ENCODE results near the gene PSME2. TPM values are rescaled to one million over a fixed set of nuclear protein-coding genes. Genes with fewer than 3 reads are reported as not detected.

PSME2 gene
- polyA plus RNA-seq, 1 donor (not counting 4 experiments of a cell fraction or from before 2014, with no cell fraction given) = 158 TPM

- Histone ChIP-seq H3K4me1 (ENCODE audit: control insufficient read depth, extremely low read depth, insufficient read depth, low read length) (no peaks in the 10 kb centered on the region), H2AFZ (ENCODE audit: control insufficient read depth, low read length) (no peak overlapping the region), H3K36me3 (ENCODE audit: control insufficient read depth in 2 of 2, extremely low read depth in 1 of 2, insufficient read depth in 2 of 2, low read length in 2 of 2) (peaks cover 24 to 33% of the 10 kb centered on the region in 2 experiments), H3K79me2 (ENCODE audit: control insufficient read depth, insufficient read depth, low read length) (no peaks in the 10 kb centered on the region), H3K4me3 (ENCODE audit: control insufficient read depth in 2 of 3, extremely low read depth in 1 of 3, insufficient read depth in 2 of 3, low read depth in 1 of 3, low read length in 3 of 3) (no peak overlapping the region), H3K9me3 (ENCODE audit: control insufficient read depth, low read depth, low read length) (no peaks in the 10 kb centered on the region), H3K27ac (ENCODE audit: control insufficient read depth, insufficient read depth, low read length) (no peak overlapping the region), H3K9ac (ENCODE audit: control insufficient read depth, extremely low read depth, insufficient read depth, low read length) (no peak overlapping the region), H4K20me1 (ENCODE audit: control insufficient read depth, extremely low read depth, insufficient read depth, low read length) (no peaks in the 10 kb centered on the region), H3K9me1 (ENCODE audit: control insufficient read depth, extremely low read depth, insufficient read depth, low read length) (no peaks in the 10 kb centered on the region), H3K27me3 (ENCODE audit: control insufficient read depth, extremely low read depth, insufficient read depth, low read length) (no peaks in the 10 kb centered on the region), H3K4me2 (ENCODE audit: control insufficient read depth, extremely low read depth, insufficient read depth, low read depth, low read length) (no peak overlapping the region)
- dilution Hi-C loops (cut with MboI; ENCODE audit: extremely low pct_ligation_motif_present, low sequenced_read_pairs) = no loop called here
- FAIRE-seq = no peak
- no peak for TF ChIP-seq EZH2 (IDR thresholded peaks at IDR 0.05; ENCODE audit: low read length)
- no peak for TF ChIP-seq CTCF (optimal IDR thresholded peaks at IDR 0.05 in 1 of 3, IDR thresholded peaks at IDR 0.05 in 1 of 3, conservative IDR thresholded peaks at IDR 0.05 in 1 of 3; ENCODE audit: extremely low read depth in 1 of 3, insufficient read depth in 2 of 3, low read length in 3 of 3)
- no peak for DNase-seq (ENCODE audit: low read depth, low spot score)
These were observed 24.0 kb downstream of the PSME2 start for GRCh38 chr14:24122416-24122815.

- Histone ChIP-seq H3K79me2 (ENCODE audit: control insufficient read depth, insufficient read depth, low read length) (no peaks in the 10 kb centered on the region), H3K36me3 (ENCODE audit: control insufficient read depth in 2 of 2, extremely low read depth in 1 of 2, insufficient read depth in 2 of 2, low read length in 2 of 2) (peaks cover 24 to 35% of the 10 kb centered on the region in 2 experiments), H3K4me2 (ENCODE audit: control insufficient read depth, extremely low read depth, insufficient read depth, low read depth, low read length) (no peak overlapping the region), H3K9me1 (ENCODE audit: control insufficient read depth, extremely low read depth, insufficient read depth, low read length) (no peaks in the 10 kb centered on the region), H2AFZ (ENCODE audit: control insufficient read depth, low read length) (no peak overlapping the region), H3K4me1 (ENCODE audit: control insufficient read depth, extremely low read depth, insufficient read depth, low read length) (peaks cover under 1% of the 10 kb centered on the region), H3K4me3 (ENCODE audit: control insufficient read depth in 2 of 3, extremely low read depth in 1 of 3, insufficient read depth in 2 of 3, low read depth in 1 of 3, low read length in 3 of 3) (no peak overlapping the region), H3K27me3 (ENCODE audit: control insufficient read depth, extremely low read depth, insufficient read depth, low read length) (no peaks in the 10 kb centered on the region), H4K20me1 (ENCODE audit: control insufficient read depth, extremely low read depth, insufficient read depth, low read length) (no peaks in the 10 kb centered on the region), H3K27ac (ENCODE audit: control insufficient read depth, insufficient read depth, low read length) (no peak overlapping the region), H3K9ac (ENCODE audit: control insufficient read depth, extremely low read depth, insufficient read depth, low read length) (no peak overlapping the region), H3K9me3 (ENCODE audit: control insufficient read depth, low read depth, low read length) (no peaks in the 10 kb centered on the region)
- TF ChIP-seq CTCF (optimal IDR thresholded peaks at IDR 0.05 in 1 of 3, IDR thresholded peaks at IDR 0.05 in 1 of 3, conservative IDR thresholded peaks at IDR 0.05 in 1 of 3; ENCODE audit: extremely low read depth in 1 of 3, insufficient read depth in 2 of 3, low read length in 3 of 3) = no peak
- no peak for TF ChIP-seq EZH2 (IDR thresholded peaks at IDR 0.05; ENCODE audit: low read length)
- no peak for FAIRE-seq
- dilution Hi-C loops (cut with MboI; ENCODE audit: extremely low pct_ligation_motif_present, low sequenced_read_pairs) = no loop called here
- DNase-seq (ENCODE audit: low read depth, low spot score) = no peak
These were observed 25.2 kb downstream of the PSME2 start for GRCh38 chr14:24121210-24121609.
